ENCODE measurements around the gene LIN7B. TPM values are rescaled to one million over a fixed set of nuclear protein-coding genes. Genes with fewer than 3 reads are reported as not detected.
A peak's percentile ranks its signal among the peaks of the same experiment; 100 is the strongest.
"Not testable (repeated sequence)": the region's sequence is repeated elsewhere in the genome, so short reads cannot be mapped to it uniquely, and the experiment has no call there.

The LIN7B gene
- total RNA-seq, 1 donor from 2014 or later: 18.3 TPM

DNA sequence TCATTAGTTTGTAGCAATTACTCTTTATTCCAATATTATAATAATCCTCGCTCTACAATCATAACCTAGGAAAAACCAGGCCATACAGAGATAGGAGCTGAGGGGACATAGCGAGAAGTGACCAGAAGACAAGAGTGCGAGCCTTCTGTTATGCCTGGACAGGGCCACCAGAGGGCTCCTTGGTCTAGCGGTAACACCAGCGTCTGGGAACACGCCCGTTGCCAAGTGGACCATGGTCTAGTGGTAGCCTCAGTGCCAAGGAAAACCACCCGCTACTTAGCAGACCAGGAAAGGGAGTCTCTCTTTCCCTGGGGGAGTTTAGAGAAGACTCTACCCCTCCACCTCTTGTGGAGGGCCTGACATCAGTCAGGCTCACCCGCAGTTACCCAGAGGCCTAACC lies 39.3 kb upstream of the LIN7B start:
- not testable (repeated sequence) for H3K27ac ChIP-seq (ENCODE audit: low read depth, low read length); H3K36me3 ChIP-seq (ENCODE audit: control insufficient read depth in 3 of 3, insufficient read depth in 3 of 3, low read length in 3 of 3); H3K9me3 ChIP-seq (ENCODE audit: control insufficient read depth in 3 of 3, low read length in 3 of 3)
- peak overlapping the region in 1 of 3 donors; percentile 5 for H3K4me3 ChIP-seq (ENCODE audit: low read length in 3 of 3)
- peaks cover 3 to 14% (median 12%) of the 10 kb centered on the region in 3 donors for H3K27me3 ChIP-seq (ENCODE audit: control insufficient read depth in 3 of 3, insufficient read depth in 3 of 3, low read length in 3 of 3)
- peak overlapping the region in 2 of 3 donors; percentile 27 to 33 for H3K9ac ChIP-seq (ENCODE audit: low read depth in 1 of 3, low read length in 3 of 3)
- H3K4me1 ChIP-seq (ENCODE audit: control insufficient read depth in 3 of 3, insufficient read depth in 3 of 3, low read length in 3 of 3): peaks cover 20 to 29% (median 24%) of the 10 kb centered on the region in 3 donors

DNA sequence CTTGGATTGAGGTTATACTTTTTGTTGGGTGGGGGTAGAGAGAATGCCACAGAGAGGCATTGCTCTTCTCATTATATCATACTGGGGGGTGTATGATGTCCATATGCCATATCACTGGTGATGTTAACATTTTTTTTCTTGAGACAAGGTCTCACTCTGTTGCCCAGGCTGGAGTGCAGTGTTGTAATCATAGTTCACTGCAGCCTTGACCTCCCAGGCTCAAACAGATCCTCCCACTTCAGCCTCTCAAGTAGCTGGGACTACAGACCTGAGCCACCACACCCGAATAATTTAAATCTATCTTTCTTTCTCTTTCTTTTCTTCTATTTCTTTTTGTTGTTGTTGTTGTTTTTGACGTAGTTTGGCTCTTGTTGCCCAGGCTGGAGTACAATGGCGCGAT lies 33.8 kb upstream of the LIN7B start:
- no peak overlapping the region for H3K27ac ChIP-seq (ENCODE audit: low read depth, low read length)
- H3K36me3 ChIP-seq (ENCODE audit: control insufficient read depth in 3 of 3, insufficient read depth in 3 of 3, low read length in 3 of 3): no peaks in the 10 kb centered on the region
- no peak overlapping the region for H3K9ac ChIP-seq (ENCODE audit: low read depth in 1 of 3, low read length in 3 of 3)
- peaks cover under 1 to 5% (median 3%) of the 10 kb centered on the region in 3 donors for H3K4me1 ChIP-seq (ENCODE audit: control insufficient read depth in 3 of 3, insufficient read depth in 3 of 3, low read length in 3 of 3)
- no peaks in the 10 kb centered on the region for H3K27me3 ChIP-seq (ENCODE audit: control insufficient read depth in 3 of 3, insufficient read depth in 3 of 3, low read length in 3 of 3)
- no peaks in the 10 kb centered on the region for H3K9me3 ChIP-seq (ENCODE audit: control insufficient read depth in 3 of 3, low read length in 3 of 3)
- H3K4me3 ChIP-seq (ENCODE audit: low read length in 3 of 3): no peak overlapping the region

DNA sequence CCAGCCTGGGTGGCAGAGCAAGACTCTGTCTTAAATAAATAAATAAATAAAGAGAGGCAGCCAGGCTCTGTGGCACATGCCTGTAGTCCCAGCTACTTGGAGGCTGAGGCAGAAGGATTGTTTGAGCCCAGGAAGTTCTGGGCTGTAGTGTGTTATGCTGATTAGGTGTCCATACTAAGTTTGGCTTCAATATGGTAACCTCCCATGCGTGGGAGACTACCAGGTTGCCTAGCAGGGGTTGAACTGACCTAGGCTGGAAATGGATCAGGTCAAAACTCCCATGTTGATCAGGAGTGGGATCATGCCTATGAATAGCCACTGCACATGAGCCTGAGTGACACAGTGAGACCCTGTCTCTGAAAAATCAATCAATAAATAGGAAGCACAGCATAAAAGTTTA lies 32.9 kb upstream of the LIN7B start:
- no peak overlapping the region for H3K27ac ChIP-seq (ENCODE audit: low read depth, low read length)
- no peak overlapping the region for H3K4me3 ChIP-seq (ENCODE audit: low read length in 3 of 3)
- H3K27me3 ChIP-seq (ENCODE audit: control insufficient read depth in 3 of 3, insufficient read depth in 3 of 3, low read length in 3 of 3): no peaks in the 10 kb centered on the region
- no peak overlapping the region for H3K9ac ChIP-seq (ENCODE audit: low read depth in 1 of 3, low read length in 3 of 3)
- H3K4me1 ChIP-seq (ENCODE audit: control insufficient read depth in 3 of 3, insufficient read depth in 3 of 3, low read length in 3 of 3): peaks cover 4 to 13% (median 8%) of the 10 kb centered on the region in 3 donors
- peaks cover 0 to 1% (median under 1%) of the 10 kb centered on the region in 3 donors for H3K36me3 ChIP-seq (ENCODE audit: control insufficient read depth in 3 of 3, insufficient read depth in 3 of 3, low read length in 3 of 3)
- no peaks in the 10 kb centered on the region for H3K9me3 ChIP-seq (ENCODE audit: control insufficient read depth in 3 of 3, low read length in 3 of 3)

DNA sequence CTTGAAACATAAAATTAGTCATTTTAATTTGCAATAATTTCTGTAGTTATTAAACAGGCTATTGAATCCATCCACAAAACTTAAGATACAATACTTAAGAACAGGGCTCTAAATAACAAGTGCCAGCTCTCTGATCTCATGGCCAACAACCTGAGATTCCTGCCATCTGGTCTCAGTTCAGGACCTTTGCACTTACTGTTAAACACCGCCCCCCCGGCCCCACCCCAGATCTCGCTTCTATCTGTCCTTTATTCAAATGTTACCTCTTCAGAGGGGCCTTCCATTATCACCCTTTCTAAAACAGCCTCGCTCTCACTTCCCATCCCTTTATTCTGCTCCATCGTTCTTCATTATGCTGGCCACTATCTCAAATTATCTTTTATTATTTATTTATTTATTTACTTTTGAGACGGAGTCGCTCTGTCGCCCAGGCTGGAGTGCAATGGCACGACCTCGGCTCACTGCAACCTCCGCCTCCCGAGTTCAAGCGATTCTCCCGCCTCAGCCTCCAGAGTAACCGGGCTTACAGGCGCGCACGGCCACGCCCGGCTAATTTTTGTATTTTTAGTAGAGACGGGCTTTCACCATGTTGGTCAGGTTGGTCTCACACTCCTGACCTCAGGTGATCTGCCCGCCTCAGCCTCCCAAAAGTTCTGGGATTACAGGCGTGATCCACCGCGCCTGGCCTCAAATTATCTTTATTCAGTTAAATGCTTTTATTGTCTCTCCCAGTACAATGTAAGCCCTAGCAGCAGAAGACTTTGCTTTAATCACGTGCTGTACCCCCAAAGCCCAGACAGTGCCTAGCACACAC lies 29.8 kb upstream of the LIN7B start:
- H3K4me3 ChIP-seq (ENCODE audit: low read length in 3 of 3): peak overlapping the region; percentile 94 to 97 (median 96)
- H3K27me3 ChIP-seq (ENCODE audit: control insufficient read depth in 3 of 3, insufficient read depth in 3 of 3, low read length in 3 of 3): no peaks in the 10 kb centered on the region
- H3K4me1 ChIP-seq (ENCODE audit: control insufficient read depth in 3 of 3, insufficient read depth in 3 of 3, low read length in 3 of 3): peaks cover 17 to 37% (median 21%) of the 10 kb centered on the region in 3 donors
- peak overlapping the region; percentile 90 to 99 (median 95) for H3K9ac ChIP-seq (ENCODE audit: low read depth in 1 of 3, low read length in 3 of 3)
- H3K36me3 ChIP-seq (ENCODE audit: control insufficient read depth in 3 of 3, insufficient read depth in 3 of 3, low read length in 3 of 3): peaks cover 12 to 14% (median 13%) of the 10 kb centered on the region in 3 donors
- H3K9me3 ChIP-seq (ENCODE audit: control insufficient read depth in 3 of 3, low read length in 3 of 3): no peaks in the 10 kb centered on the region
- H3K27ac ChIP-seq (ENCODE audit: low read depth, low read length): peak overlapping the region; percentile 92

DNA sequence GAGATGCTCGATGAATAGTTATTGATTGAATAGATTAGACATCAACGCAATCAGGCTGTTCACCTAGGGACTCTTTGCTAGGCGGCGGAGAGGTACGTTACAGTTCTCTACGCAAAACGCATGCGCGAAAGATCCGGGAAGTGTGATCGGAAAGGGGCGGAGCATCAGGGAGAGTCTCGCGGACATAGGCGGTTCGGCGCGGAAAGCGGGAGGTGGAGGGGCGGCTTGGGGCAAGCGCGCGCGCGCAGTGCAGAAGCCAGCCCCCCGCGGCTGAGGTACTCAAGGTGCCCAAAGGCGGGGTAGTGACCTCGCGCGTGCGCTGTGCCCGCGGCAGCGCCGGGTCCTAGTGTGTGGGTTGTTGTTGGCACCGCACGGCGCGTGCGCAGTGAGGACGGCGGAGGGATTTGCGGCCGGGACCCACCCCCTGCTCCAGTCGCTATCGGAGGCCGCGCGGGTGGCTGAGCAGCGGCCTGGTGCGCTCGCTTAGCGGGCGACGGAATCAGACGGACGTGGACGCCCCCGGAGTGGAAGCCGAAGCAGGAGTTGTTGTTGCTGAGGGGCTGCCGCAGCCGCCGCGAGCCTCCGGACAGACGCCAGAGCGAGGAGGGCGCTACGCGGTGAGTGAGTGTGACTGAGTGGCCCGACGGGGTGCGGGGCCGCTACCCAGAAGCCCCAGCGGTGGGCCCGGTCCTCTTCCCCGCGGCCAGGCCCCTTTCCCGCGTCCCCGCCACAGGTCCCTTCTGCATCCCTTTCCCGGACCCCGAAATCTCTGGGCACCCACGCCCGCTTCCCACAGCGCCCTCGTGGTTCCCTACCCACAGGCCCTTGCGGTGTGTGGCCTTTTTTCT lies 28.9 kb upstream of the LIN7B start, which contains the start of gene SNRNP70:
SNRNP70 (plus strand) TSS at position 432 of the 848 bp plus-strand sequence. CDS start 964 bp downstream, outside the sequence.
- H3K4me1 ChIP-seq (ENCODE audit: control insufficient read depth in 3 of 3, insufficient read depth in 3 of 3, low read length in 3 of 3): peaks cover 17 to 37% (median 21%) of the 10 kb centered on the region in 3 donors

DNA sequence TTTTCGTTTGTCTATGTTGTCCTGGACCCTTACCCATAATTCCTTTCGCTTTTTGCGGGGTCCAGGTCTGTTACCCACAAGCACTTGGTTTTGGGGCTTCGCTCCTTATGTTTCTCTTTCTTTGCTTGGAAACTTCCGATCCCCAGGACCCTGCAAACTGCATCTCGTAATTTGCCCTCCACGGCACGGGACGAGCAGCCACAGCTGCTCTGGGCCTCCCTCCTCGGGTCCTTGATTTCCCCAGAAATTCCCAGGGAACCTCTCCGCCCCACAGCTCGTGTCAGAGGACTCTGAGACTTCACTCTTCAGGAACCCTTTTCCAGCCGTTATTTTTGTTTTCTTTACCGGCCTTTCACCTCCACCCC lies 28.3 kb upstream of the LIN7B start:
- Histone ChIP-seq H3K4me1 (ENCODE audit: control insufficient read depth in 3 of 3, insufficient read depth in 3 of 3, low read length in 3 of 3) (peaks cover 17 to 37% (median 21%) of the 10 kb centered on the region in 3 donors), H3K4me3 (ENCODE audit: low read length in 3 of 3) (peak overlapping the region; percentile 94 to 97 (median 96)), H3K9ac (ENCODE audit: low read depth in 1 of 3, low read length in 3 of 3) (peak overlapping the region; percentile 90 to 99 (median 95)), H3K27ac (ENCODE audit: low read depth, low read length) (peak overlapping the region; percentile 92), H3K27me3 (ENCODE audit: control insufficient read depth in 3 of 3, insufficient read depth in 3 of 3, low read length in 3 of 3) (no peaks in the 10 kb centered on the region), H3K9me3 (ENCODE audit: control insufficient read depth in 3 of 3, low read length in 3 of 3) (no peaks in the 10 kb centered on the region), H3K36me3 (ENCODE audit: control insufficient read depth in 3 of 3, insufficient read depth in 3 of 3, low read length in 3 of 3) (peaks cover 24 to 26% (median 24%) of the 10 kb centered on the region in 3 donors)

More for the DNA sequence above, 28.9 kb upstream of the LIN7B start, which contains the start of gene SNRNP70:
- peak within 1 kb of the TSS; percentile 90 to 99 (median 95) for H3K9ac ChIP-seq (ENCODE audit: low read depth in 1 of 3, low read length in 3 of 3)
- peak within 1 kb of the TSS; percentile 92 for H3K27ac ChIP-seq (ENCODE audit: low read depth, low read length)
- no peaks in the 10 kb centered on the region for H3K27me3 ChIP-seq (ENCODE audit: control insufficient read depth in 3 of 3, insufficient read depth in 3 of 3, low read length in 3 of 3)
- H3K9me3 ChIP-seq (ENCODE audit: control insufficient read depth in 3 of 3, low read length in 3 of 3): no peaks in the 10 kb centered on the region
- peaks cover 18 to 20% (median 18%) of the 10 kb centered on the region in 3 donors for H3K36me3 ChIP-seq (ENCODE audit: control insufficient read depth in 3 of 3, insufficient read depth in 3 of 3, low read length in 3 of 3)
- peak within 1 kb of the TSS; percentile 94 to 97 (median 96) for H3K4me3 ChIP-seq (ENCODE audit: low read length in 3 of 3)

DNA sequence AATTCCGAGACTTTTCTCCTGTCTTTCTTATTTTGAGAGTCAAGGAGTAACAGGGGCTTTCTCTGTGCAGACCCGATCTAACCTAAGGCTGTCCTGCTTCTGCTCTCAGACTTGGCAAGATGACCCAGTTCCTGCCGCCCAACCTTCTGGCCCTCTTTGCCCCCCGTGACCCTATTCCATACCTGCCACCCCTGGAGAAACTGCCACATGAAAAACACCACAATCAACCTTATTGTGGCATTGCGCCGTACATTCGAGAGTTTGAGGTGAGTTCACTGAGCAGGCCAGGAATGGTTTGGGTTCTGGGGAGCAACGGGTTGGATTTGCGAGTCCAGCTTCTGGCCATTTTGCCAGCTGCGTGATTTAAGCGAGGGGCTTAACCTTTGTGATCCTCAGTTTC lies 27.9 kb upstream of the LIN7B start:
- Histone ChIP-seq H3K27me3 (ENCODE audit: control insufficient read depth in 3 of 3, insufficient read depth in 3 of 3, low read length in 3 of 3) (no peaks in the 10 kb centered on the region), H3K27ac (ENCODE audit: low read depth, low read length) (peak overlapping the region; percentile 92), H3K9me3 (ENCODE audit: control insufficient read depth in 3 of 3, low read length in 3 of 3) (no peaks in the 10 kb centered on the region), H3K36me3 (ENCODE audit: control insufficient read depth in 3 of 3, insufficient read depth in 3 of 3, low read length in 3 of 3) (peaks cover 26 to 28% (median 27%) of the 10 kb centered on the region in 3 donors), H3K4me1 (ENCODE audit: control insufficient read depth in 3 of 3, insufficient read depth in 3 of 3, low read length in 3 of 3) (peaks cover 17 to 37% (median 21%) of the 10 kb centered on the region in 3 donors), H3K9ac (ENCODE audit: low read depth in 1 of 3, low read length in 3 of 3) (peak overlapping the region; percentile 90 to 99 (median 95)), H3K4me3 (ENCODE audit: low read length in 3 of 3) (peak overlapping the region; percentile 94 to 97 (median 96))

DNA sequence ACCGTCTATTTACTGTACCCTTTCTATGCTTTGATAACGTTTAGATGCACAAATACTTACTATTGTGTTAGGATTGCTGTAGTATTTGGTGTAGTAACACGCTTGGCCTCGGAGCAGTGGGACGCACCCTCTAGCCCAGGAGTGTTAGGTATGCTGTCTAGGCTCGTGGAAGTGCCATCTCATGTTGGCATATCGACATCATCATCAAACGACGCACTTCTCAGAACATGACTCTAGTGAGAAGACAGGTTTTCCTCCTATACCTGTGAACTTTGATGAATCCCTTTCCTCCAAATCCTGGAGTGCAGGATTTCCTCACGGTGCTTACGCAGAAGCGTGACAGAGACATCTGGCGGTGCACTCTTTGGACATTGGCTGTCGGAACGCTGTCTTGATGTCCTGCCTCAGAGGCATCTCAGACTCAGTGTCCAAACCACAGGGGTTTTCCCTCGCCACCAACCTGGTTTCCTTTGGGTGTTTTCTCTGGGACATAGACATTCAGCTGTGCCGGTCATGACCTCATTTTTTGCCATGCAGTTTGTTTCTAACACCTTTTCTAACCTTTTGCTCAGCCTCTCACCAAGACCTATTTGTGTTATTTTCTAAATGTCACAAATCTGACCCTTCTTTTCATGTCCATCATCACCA lies 22.7 kb upstream of the LIN7B start:
- H3K27me3 ChIP-seq (ENCODE audit: control insufficient read depth in 3 of 3, insufficient read depth in 3 of 3, low read length in 3 of 3): no peaks in the 10 kb centered on the region
- H3K4me3 ChIP-seq (ENCODE audit: low read length in 3 of 3): no peak overlapping the region
- H3K4me1 ChIP-seq (ENCODE audit: control insufficient read depth in 3 of 3, insufficient read depth in 3 of 3, low read length in 3 of 3): peaks cover 32 to 50% (median 35%) of the 10 kb centered on the region in 3 donors
- H3K36me3 ChIP-seq (ENCODE audit: control insufficient read depth in 3 of 3, insufficient read depth in 3 of 3, low read length in 3 of 3): peaks cover 34 to 42% (median 36%) of the 10 kb centered on the region in 3 donors
- H3K9ac ChIP-seq (ENCODE audit: low read depth in 1 of 3, low read length in 3 of 3): no peak overlapping the region
- no peak overlapping the region for H3K27ac ChIP-seq (ENCODE audit: low read depth, low read length)
- H3K9me3 ChIP-seq (ENCODE audit: control insufficient read depth in 3 of 3, low read length in 3 of 3): no peaks in the 10 kb centered on the region

DNA sequence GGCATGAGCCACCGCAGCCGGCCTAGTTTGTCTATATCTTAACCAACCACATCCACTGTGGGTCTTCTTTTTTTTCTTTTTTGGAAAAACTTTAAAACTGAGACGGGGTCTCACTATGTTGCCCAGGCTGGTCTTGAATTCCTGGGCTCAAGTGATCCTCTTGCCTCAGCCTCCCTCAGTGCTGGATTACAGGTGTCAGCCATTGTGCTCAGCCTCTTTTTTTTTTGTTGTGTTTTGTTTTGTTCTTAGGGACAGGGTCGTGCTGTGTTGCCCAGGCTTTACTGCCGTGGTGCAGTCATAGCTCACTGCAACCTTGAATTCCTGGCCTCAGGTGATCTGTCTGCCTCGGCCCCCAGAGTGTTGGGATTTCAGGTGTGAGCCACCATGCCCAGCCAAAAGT lies 21.5 kb upstream of the LIN7B start:
- Histone ChIP-seq H3K4me3 (ENCODE audit: low read length in 3 of 3) (no peak overlapping the region), H3K4me1 (ENCODE audit: control insufficient read depth in 3 of 3, insufficient read depth in 3 of 3, low read length in 3 of 3) (peaks cover 31 to 49% (median 33%) of the 10 kb centered on the region in 3 donors), H3K27ac (ENCODE audit: low read depth, low read length) (no peak overlapping the region), H3K9me3 (ENCODE audit: control insufficient read depth in 3 of 3, low read length in 3 of 3) (no peaks in the 10 kb centered on the region), H3K9ac (ENCODE audit: low read depth in 1 of 3, low read length in 3 of 3) (no peak overlapping the region), H3K36me3 (ENCODE audit: control insufficient read depth in 3 of 3, insufficient read depth in 3 of 3, low read length in 3 of 3) (peaks cover 30 to 37% (median 34%) of the 10 kb centered on the region in 3 donors), H3K27me3 (ENCODE audit: control insufficient read depth in 3 of 3, insufficient read depth in 3 of 3, low read length in 3 of 3) (no peaks in the 10 kb centered on the region)

Data from skeletal muscle tissue (tissue), 4 donors.